GM12865 (cell line): ENCODE results near the gene RASGRF2.

Experiments
- DNase-seq: peaks from one replicate; pipeline ENCODE4 v3.0.0; 2010; ENCODE audit warnings: low read depth
- H3K4me3 ChIP-seq: 2 replicates; pipeline ENCODE4 v1.5.1; 2011; ENCODE audit warnings: mild to moderate bottlenecking, low read depth, low read length, control low read depth
- TF ChIP-seq, protein P1 (sequence below): IDR thresholded peaks from 2 replicates; pipeline ENCODE4 v1.5.1; 2011; ENCODE audit warnings: low read length, control low read depth, low read depth, inconsistent platforms; ENCODE audit not compliant: insufficient read depth; ENCODE audit errors: missing control alignments

The RASGRF2 gene

GRCh38 chr5:81189875-81190498 lies 229.8 kb downstream of the RASGRF2 start:
- H3K4me3 ChIP-seq, result no peak overlapping the region
- TF ChIP-seq, protein P1, sequence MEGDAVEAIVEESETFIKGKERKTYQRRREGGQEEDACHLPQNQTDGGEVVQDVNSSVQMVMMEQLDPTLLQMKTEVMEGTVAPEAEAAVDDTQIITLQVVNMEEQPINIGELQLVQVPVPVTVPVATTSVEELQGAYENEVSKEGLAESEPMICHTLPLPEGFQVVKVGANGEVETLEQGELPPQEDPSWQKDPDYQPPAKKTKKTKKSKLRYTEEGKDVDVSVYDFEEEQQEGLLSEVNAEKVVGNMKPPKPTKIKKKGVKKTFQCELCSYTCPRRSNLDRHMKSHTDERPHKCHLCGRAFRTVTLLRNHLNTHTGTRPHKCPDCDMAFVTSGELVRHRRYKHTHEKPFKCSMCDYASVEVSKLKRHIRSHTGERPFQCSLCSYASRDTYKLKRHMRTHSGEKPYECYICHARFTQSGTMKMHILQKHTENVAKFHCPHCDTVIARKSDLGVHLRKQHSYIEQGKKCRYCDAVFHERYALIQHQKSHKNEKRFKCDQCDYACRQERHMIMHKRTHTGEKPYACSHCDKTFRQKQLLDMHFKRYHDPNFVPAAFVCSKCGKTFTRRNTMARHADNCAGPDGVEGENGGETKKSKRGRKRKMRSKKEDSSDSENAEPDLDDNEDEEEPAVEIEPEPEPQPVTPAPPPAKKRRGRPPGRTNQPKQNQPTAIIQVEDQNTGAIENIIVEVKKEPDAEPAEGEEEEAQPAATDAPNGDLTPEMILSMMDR, result no peak
- no peak for DNase-seq

- DNase-seq, result no peak
- TF ChIP-seq, protein P1, result no peak
- H3K4me3 ChIP-seq, result no peak overlapping the region
Observed at GRCh38 chr5:81191726-81192372, 231.7 kb downstream of the RASGRF2 start.

DNA sequence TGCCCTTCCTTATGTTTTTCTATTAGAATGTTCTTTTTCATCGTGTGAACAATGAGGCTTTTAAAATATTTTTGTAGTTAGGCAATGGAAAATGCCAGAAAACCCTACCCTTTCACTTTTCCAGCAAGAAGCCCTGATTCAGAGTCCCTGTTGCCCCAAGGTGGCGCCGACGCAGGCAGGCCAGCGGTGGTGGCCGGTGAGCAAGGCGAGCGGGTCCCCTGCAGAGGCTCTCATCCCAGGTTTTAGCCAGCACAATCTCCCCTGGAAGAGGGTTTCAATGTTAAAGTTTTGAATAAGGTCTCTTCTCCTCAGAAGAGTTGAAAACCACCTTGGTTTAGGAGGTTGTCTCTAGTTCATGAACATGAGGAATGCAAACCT lies 232.2 kb downstream of the RASGRF2 start:
- DNase-seq, result no peak
- H3K4me3 ChIP-seq, result no peak overlapping the region
- TF ChIP-seq, protein P1, result no peak

- TF ChIP-seq, protein P1, result peak; percentile 89
- DNase-seq, result peak; percentile 82
- no peak overlapping the region for H3K4me3 ChIP-seq
Observed at GRCh38 chr5:81194633-81195334, 234.6 kb downstream of the RASGRF2 start.

DNA sequence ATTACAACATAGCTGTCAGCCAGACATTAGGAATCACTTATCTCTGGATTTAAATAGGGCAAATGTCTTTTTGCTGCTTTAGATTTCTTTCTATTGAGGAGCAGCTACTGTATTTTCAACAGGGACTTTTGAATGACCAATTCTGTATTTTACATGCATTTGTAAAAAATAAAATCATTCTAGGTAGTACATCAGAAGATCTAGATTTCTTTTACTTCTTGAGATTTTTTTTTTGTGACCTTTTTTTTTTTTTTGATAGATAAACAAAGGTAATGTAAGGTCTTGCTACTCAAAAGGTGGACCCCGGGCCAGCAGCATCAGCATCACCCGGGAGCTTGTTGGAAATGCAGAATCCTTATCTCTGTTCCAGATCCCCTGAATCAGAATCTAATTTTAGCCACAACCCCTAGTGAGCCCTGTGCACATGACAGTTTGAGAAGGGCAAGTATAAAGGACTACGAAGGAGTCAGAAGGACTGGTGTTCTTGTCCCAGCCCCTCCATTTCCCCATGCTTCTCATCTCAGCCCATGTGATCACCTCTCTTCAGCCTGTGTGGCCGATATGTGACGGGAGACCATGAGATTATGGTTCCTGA lies 235.3 kb downstream of the RASGRF2 start:
- TF ChIP-seq, protein P1, result no peak
- no peak overlapping the region for H3K4me3 ChIP-seq
- DNase-seq, result no peak

DNA sequence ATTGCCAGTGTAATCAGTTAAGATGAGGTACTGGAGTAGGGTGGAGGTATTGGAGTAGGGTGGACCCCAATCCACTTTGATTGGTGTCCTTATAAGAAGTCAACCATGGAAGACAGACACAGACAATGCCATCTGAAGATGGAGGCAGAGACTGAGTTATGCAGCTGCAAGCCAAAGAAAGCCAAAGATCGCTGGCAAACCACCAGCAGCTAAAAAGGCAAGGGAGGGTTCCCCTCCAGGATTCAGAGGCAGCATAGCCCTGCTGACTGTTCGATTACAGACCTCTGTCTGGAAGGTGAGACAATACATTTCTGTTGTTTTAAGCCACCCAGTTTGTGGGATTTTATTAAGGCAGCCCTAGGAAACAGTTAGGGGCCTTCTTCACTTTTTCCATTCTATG lies 242.5 kb downstream of the RASGRF2 start:
- no peak for DNase-seq
- TF ChIP-seq, protein P1, result no peak
- no peak overlapping the region for H3K4me3 ChIP-seq
